HG03439 (cell line): Measurements from ENCODE around the gene HINFP.
"Not testable (repeated sequence)": the region's sequence is repeated elsewhere in the genome, so short reads cannot be mapped to it uniquely, and the experiment has no call there.

ENCODE experiments used
- ATAC-seq: cut with Tn5 transposase; IDR thresholded peaks from one replicate; pipeline ENCODE4 v1.9.1; 2021; ENCODE audit warnings: mild to moderate bottlenecking, moderate library complexity; ENCODE audit not compliant: unreplicated experiment

Gene HINFP

GRCh38 chr11:119117004-119117706 lies 4.2 kb upstream of the HINFP start:
- no peak for ATAC-seq

GRCh38 chr11:119118227-119118626 lies 3.2 kb upstream of the HINFP start:
- no peak for ATAC-seq

GRCh38 chr11:119118946-119119345 lies 2.4 kb upstream of the HINFP start:
- no peak for ATAC-seq

DNA sequence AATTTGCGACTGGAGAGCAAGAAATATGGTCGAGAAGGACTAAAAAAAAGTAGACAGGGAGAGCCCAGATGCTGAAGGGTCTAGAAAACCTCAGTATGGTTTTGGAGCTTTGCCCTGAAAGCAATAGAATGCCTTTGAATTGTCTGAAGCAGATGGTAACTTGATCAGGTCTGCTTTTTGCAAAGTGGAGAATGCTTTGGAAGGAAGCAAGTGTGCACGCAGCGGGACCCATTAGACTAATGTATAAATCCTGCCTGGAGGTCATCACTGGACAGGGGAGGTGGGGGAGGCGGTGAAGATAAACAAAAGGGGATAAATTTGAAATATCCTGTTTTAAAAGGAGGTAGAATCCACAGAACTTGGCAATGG lies 757 bp upstream of the HINFP start:
- ATAC-seq: no peak

DNA sequence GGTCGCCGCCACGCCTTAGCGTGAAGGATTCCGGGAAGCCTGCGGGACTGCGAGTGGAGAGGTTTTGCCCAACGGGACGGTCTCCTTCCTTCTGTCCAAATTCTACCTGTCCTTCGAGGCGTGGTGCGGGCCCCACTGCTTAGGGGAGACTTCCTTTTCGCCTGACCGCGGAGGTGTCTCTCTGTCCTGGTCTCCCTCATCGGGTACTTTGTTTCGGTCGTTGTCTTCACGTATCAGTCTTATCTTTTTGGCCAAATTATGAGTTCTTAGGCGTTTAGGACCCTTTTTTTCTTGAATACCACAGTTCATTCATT lies 388 bp downstream of the HINFP start:
- ATAC-seq: peak; percentile 7

DNA sequence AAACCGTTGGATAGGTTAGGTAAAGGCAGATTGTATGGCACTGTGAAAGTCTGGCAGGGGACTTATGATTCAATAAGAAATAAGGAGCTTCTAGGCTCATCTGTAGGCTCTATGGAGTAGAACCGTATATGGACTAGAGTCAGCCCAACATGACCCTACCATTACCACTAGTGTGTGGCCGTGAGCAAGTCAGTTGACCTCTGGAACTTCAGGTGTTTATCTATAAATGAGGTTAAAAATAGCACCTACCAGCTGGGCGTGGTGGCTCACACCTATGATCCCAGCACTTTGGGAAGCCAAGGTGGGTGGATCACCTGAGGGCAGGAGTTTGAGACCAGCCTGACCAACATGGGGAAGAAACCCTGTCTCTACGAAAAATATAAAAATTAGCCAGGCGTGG lies 4.4 kb downstream of the HINFP start:
- ATAC-seq: no peak

GRCh38 chr11:119126675-119127268 lies 5.4 kb downstream of the HINFP start:
- no peak for ATAC-seq

- ATAC-seq: no peak
These were observed 9.3 kb downstream of the HINFP start for GRCh38 chr11:119130662-119131061.

DNA sequence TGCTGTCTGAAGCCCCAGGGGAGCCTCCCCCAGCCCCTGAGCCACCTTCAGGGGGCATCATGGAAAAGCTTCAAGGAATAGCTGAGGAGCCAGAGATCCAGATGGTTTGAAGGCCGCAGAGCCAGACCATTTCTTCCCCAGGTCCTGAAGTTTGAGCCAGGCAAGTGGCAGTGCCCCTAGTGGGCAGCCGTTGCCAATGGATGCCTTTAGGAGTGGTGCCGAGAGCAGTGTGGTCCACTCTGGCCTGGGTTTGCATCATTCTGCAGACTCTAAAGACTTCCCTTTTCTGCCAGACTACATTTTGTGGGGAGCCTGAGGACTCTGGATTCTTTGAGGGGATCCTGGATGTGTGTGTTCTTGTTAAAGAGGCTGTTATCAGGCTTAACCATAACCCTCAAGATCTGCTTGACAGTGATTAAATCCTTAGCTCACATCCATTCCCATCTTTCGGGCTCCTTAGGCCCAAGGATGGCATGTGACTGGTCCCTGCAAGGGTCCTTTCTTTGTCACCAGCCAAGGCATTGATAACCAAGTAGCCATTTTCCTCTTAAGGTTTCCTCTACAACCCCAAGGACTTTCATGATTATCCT lies 13.1 kb downstream of the HINFP start:
- ATAC-seq: no peak

GRCh38 chr11:119139276-119139675 lies 17.9 kb downstream of the HINFP start:
- ATAC-seq: not testable (repeated sequence)

DNA sequence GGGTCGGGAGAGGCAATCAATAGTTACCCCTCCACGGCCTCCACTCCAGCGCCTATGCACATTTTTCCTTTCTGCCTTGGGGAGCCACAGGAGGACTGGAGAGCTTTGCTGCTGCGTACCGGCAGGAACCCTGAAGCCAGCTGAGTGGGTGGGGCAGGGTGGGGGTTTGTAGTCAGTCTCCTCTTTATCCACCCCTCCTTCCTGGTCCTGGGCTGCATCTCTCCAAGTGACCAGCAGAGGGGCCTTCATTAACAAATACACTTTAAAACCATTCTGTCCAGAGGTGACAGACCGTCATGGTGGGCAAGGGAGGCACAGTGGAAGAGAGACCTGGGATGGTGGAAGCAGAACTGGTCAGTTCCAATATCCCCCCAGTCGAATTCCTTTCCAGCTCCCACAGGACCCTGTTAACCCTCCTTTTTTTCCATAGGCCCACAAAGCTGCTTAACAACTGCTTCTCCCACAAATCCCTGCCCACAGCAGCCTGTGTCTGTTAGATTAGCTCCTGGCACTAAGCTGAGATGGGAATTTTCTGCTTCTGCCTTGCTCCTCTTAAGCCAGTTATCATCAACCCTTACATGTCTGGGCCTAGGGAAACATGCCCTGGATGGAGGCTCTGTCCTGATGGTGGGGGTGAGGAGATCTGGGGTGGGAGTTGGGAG lies 23.6 kb downstream of the HINFP start:
- ATAC-seq: no peak

- no peak for ATAC-seq
These were observed 24.2 kb downstream of the HINFP start for GRCh38 chr11:119145551-119145950.

DNA sequence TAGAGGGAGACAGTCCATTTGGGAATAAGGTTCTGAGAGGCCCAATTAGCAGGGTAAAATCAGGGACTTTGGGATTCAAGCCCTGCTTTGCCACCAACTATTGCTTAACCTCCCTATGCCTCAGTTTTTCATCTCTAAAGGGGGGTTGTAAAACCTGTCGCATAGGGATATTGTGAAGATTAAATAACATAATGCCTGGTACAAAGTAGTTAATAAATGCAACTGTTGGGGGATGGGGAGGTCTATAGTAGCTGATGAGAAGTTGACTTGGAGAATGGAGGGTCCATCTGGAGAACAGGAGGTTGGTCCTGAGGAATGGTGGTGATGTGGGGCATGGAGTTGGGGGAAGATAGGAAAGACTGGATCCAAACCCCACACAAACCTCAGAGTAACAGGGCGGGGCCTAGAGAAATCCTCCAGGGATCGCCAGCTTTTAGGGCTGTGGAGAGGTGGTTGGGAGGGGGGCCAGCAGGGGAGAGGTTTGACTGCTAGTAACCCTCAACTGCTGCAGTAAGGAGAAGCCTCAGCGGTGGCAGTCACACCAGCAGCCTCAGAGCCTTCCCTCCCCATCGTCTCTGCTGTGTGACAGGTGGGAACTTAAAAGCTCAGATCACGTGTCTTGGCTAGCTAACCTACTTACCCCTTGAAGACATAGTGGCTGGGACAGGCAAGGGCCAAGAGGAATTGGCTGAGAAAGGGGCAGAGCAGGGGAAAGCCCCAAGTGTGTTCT lies 26.4 kb downstream of the HINFP start:
- ATAC-seq: no peak

GRCh38 chr11:119148720-119149017 lies 27.3 kb downstream of the HINFP start:
- no peak for ATAC-seq

DNA sequence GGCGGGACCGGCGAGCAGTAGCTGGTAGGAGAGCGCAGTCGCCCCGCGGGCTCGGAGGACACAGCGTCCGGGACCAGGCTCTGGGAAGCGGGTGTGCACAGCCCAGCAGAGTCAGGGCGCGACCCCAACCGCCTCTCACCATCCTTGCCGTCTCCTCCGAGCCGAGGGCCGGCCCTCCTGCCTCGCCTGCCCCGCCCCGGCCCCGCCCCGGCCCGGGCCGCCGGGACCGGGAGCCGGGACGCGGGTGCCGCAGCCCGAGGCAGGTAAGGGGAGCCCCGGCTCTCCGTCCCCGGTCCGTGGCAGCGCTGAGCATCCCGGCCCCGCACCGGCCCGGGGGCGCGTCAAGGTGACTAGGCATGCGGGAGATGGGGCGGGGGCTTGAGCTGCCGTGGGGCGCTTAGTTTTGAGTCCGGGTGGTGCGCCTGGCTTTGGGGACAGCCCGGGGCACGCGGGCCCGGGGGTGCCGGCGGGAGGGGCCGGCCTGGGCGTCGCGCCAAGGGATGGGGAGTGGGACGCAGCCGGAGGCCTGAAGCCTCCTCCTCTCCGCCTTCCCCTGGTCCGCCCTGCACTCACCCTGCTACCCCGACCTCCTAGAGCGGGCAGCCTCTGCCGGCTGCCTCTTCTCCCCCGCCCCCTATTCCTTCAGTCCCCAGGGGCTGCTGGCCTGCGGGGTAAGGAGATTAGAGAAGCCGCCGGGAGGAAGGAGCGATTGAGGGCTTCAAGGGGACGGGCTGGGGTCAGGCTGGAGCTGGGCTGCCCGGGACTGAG lies 27.8 kb downstream of the HINFP start, which contains the start of gene ABCG4:
Gene ABCG4, plus strand, starts transcription at position 35 of the 768 bp plus-strand sequence. CDS start 914 bp downstream, outside the sequence.
- ATAC-seq: no peak

DNA sequence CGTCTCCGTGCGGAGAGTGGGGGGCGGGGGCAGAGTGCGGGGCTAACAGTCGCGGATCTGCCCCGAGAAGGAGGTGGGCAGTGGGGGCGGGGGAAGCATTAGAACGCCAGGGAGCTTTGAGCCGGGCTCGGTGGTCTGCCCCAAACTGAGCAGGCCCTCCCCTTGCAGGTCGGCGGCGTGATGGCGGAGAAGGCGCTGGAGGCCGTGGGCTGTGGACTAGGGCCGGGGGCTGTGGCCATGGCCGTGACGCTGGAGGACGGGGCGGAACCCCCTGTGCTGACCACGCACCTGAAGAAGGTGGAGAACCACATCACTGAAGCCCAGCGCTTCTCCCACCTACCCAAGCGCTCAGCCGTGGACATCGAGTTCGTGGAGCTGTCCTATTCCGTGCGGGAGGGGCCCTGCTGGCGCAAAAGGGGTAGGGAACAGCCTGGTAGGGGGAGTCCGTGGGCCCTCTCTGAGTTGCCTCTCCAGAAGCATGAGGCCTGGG lies 28.5 kb downstream of the HINFP start:
- no peak for ATAC-seq

DNA sequence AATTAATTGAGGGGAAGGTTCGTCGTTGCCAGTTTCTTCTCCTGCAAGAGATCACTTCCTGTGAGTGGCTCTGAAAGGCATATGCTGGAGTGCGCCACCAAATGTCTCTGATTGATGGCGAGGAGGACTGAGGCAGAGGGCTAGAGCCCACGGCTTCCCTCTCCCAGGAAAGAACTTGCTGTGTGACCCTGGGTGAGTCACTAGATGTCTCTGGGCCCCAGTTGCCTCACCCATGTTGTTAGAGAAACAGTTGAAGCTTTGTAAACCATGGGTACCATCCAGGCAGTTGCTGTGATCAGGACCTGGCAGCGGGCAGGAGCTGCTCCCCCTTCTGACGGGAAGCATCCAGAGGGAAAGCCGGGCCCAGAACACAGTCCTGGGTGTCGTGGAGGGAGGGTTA lies 30.7 kb downstream of the HINFP start:
- no peak for ATAC-seq

DNA sequence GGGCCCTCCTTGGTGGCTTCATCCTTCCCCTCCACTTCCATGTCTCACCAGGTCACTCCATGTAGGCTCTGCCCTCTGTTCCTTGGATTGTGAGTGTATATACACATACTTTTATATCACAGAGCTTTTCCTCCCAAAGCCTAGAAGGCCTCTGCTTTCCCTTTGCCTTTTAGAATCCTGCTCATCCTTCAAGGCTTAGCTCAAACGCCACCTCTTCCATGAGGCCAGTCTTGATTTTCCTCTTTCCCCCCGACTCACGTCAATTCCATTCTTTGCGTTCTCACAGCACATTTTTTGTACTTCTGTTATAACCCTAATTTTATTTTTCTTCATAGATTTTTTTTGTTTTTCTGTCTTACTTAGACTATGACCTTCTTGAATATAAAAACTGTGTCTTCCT lies 31.2 kb downstream of the HINFP start:
- ATAC-seq: no peak

GRCh38 chr11:119153049-119153818 lies 31.9 kb downstream of the HINFP start:
- ATAC-seq: no peak

- no peak for ATAC-seq
These were observed 32.8 kb downstream of the HINFP start for GRCh38 chr11:119154178-119154577.
